NCI-H1930 (cell line): Measurements from ENCODE around the gene SMCO4.

Experiments used
- DNase-seq, 2 experiments: peaks; one replicate each; lab custom pipeline; 2025; lab: John Stamatoyannopoulos, UW

The SMCO4 gene

DNA sequence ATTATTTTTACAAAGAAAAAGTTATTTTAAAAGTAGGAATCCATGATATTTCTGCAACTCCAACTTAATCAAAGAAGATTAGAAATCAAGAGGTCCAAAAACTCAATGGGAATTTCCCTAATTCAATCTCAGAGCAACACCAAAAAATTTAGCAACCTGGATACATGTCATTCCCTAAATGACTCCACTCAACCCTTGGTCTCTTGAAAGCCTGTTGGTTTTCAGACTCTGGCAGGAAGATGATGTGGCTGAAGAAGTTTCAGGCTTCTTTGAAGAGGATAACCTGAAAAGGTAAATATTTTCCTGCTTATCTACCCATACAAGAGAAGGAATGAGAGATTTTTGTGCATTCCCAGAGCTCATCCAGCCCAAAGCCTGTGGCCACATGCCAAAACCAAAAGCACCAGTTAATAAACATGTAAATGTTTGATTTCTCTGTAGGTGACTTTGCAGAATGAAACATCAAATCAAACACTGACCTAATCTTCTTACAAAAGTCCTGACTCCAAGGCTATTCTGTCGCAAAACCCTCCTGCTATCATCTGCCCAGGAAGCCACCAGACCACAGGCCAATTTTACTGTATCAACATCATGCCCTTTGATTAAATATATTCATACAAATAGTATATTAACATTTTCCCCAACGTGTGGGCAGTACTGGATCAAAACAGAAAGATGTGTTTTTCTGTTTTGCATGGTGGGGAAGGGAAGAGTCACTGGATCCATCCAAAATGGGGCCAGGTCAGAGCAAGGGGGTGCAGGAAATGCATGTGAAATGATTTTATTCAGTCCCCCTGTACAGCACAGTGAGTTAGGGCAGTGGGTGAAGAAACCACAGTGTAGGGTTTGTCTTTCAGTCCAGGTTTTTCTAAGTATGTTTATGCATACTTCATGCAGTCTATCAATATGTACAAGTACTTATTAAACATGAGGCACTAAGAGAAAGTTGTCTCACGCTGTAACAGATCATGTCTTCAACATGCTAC lies 38.8 kb downstream of the SMCO4 start:
- no peak for DNase-seq

DNA sequence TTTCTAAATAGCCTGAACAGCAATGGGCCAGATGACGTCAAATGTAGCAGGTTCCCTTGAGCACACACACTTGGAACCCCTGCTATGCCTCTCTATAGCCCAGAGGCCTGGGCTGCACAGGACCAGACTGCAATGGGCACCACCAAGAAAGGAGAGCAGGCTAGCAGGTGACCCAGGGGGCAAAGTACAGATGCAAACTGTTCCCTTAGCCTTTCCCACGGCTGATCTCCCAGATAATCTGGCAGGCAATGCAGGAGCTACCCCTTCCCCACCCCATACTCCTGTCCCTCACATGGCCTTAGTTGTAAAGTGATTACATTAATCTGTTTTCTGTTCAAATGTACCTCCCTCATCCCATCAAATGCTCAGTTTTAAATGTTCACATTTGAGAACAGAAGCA lies 41.3 kb downstream of the SMCO4 start:
- DNase-seq: no peak

DNA sequence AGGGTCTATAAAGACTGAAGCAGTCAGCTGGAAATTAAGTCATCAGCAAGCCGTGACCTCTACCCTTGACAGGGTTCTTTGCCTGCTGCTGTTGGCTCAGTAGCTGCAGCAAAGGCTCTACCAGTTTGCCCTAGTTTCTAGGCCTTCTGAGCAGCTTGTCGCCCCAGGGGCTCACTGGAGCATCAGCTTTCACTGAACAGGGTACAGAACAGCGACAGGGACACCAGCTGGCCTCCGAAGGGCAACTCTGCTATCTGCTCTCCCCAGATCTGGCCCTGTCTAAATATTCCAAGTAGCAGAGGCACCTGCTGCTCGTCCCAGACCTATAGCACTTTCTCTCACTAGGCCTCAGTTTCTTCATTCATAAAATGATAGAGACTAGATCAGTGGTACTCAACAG lies 42.4 kb downstream of the SMCO4 start:
- no peak for DNase-seq

DNA sequence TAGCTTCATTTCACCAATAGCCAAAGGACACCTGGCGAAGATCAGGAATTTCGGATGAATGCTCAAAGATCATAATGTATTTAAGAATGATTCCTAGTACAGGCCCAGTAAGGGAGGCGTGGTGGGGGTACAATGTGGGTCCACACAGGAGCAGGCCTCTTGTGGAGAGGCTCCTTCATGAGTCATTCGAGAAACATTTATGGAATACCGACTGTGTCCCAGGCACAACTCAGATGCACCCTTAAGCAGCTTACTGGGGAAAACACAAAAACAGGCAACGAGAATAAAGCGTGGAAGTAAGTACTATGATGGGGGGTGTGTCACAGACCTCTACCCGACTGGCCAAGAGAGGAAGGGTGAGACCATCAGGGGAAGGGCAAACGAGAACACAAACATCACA lies 44.5 kb downstream of the SMCO4 start:
- no peak for DNase-seq

DNA sequence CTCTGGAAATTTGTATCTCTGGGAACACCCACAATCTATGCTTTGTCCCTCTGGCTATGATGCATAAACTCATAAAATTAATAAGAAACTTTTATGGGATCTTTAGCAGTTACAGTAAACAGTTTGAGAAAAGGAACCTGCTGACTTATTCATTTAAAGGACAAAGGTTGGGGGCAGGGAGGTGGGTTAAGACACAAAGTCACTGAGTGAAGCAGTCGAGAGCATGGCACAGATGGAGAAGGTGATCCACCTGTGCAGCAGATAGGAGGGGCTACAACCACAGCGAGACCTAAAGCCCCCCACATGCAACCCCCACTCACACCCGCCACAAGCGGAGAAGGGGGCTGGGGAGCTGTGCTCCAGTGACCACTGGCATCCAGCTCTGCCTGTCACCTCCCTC lies 45.0 kb downstream of the SMCO4 start:
- no peak for DNase-seq

DNA sequence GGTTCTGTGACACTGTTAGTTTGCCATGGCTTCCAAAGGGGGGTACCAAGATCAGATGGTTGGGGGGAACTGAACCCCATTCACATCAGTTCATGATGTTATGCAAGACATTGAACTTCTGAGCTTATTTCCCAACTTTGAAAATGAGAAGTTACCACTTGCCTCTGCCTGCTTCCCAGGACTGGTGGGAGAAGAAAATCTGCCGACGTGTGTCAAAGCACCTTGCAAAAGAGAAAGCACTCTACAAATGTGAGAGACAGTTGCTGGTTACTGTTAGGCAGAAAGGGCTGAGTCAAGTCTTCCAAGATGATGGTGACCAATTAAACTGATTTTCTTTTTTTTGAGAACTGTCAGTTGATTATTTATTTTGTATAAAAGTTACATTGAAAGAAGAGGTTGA lies 45.6 kb downstream of the SMCO4 start:
- DNase-seq: no peak

DNA sequence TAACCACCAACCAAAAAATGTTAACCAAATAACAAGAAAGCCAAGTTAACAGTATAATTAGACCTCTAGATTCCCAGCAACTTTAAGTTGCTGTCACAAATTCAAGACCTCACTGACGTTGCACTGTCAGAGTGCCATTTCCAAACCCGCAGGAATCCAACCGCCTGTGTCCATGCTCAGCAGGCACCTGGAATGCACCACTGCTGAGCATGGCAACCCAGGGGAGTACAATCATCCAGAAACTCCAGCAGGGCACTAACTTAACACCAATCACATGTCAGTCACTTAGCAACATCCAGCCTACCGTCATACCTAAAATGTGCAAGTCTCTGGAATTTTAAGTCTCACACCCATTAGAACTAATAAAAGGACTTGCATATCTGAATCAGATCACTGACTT lies 48.8 kb downstream of the SMCO4 start:
- no peak for DNase-seq

DNA sequence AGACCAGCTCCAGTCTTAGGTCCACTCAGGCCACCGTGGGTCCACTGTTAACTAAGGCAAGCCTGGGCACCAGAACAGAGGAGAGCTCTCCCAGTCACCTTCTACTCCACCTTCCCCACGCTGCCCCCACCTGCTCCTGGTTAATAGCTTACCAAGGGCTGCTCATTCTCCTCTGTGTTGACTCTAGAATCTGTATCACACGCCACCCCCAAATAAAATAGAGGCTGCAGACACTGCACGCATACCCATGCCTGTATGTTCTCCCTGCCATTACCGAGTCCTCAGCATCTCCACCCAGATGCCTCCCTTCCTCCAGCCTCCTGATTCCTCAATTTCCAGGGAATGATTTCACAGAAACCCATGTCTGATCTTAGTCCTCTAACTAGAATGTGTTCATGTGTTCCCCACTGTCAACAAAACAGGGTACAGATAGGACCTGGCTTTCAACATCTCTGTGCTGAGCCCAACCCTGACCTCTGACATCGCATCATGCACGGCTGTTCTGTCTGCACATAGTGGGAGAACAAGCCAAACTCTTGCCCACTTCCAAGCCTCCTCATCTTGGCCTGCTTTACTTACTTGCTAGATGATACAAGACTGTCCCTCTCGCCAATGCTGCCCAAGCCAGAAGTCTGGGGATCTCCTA lies 49.8 kb downstream of the SMCO4 start:
- DNase-seq: no peak

DNA sequence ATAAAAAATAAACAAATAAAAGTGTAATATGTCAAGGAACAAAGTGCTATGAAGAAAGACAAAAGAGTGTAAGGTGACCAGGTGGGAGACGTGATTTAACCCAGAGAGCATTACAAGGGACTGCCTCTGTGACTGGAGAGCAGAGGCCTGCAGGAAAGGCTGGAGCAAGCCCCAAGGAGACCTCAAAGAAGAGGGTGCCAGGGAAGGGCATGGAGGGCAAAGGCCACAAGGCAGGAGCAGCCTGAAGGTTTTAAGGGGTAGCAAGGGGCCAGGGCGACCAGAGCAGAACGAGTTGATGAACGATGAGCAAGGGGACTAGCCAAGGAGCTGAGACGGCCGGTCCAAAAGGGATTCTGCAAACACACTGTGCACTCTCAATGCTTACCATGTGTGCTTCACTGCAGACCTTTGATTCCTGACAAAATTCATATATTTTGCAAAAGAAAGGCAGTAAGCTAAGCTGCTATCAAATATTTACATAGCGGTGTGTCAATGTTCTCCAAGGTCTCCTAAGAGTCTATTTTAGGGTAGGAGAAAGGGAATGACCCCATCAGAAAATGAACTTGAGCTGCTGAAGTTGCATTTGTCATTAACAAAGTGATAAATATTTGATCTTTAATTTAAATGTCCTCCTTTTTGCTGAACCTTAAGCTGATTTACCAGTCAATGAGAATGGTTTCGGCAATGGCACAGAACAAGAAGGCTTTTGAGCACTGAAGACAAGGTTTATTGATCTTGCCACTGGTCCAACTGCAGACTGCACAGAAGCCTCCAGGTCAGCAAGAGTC lies 50.5 kb downstream of the SMCO4 start:
- DNase-seq: no peak

DNA sequence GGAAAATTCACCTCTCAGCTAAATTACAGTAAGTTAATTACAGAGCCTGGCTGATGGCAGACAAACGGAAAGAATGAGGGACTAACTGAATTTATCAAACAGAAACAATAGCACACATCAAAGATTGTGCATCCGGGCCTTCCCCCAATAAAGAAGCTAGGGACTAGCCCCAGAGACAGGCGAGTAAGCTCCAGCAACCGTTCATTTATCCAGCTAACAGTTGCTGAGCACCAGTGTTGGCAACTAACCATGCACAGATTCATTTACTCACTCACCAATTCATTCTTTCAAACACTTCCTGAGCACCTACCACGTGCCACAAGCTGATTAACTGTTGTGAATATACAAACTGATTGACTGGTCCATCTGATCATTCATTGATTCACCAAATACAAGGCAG lies 51.2 kb downstream of the SMCO4 start:
- no peak for DNase-seq

DNA sequence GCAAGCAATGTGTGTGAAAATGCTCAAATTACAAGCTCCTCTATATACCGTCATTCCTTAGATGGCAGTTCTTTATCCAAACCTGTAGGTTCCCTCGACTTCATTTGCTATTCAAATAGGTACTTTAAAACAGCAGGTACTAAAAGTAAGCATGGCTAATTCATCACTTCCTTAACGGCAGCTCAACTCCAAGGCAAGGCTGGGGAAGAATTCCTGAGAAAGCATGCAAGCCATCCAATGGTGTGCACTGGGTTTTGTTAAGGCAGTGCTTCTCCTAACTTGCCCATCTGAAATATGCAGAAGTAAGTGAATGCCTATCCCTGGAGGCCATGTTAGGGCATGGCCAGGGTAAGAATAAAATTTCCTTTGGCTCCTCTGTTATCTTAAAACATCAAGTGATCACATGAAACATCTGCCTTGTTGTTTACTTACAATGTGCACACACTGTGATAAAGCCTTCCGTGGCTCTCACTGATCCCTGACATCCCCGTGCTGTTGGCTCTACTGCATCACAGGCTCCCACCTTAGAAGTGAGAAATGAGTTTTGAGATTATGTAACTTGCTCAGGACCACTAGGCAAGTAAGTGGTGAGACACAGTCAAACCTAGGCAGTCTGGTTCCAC lies 52.1 kb downstream of the SMCO4 start:
- DNase-seq: no peak

DNA sequence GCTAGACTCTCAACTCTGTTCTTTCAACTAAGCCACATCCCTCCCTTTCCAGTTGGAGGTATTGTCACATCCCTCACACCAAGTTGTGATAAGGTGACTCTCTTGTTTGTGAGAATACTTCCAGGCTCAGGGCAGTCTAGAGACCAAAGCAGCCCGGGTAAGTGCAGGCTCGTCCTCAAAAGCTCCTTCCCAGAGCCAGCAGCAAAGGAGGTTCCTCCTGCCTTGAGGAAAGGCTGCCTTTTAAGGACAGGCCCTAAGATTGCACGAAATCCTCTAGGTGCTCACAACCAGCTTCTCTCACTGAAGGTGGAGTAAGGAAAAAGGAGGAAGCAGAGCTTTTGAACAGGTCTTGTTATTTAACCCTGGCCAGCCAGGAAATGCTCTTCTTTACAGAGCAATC lies 53.4 kb downstream of the SMCO4 start:
- DNase-seq: no peak

DNA sequence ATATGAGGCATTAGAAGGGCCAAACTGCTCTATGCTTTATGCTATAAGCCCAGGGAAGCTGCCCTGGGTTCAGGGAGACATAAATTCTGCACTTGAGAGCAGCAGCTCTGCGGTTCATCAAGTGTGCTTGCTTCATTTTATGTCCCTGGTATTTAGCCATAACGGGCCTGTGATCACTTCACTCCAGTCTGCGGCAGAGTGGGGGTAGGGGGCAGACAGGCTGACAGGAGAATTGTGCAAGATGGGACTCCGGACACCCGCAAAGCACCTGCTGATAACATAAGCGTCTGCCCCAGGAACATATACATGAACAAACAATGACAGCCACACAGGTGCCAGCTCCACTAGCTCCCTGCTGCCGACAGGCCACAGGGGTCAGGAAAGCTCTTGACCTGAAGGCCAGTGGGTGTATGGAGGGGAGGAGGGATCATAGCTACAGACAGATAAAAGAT lies 56.1 kb downstream of the SMCO4 start:
- no peak for DNase-seq

DNA sequence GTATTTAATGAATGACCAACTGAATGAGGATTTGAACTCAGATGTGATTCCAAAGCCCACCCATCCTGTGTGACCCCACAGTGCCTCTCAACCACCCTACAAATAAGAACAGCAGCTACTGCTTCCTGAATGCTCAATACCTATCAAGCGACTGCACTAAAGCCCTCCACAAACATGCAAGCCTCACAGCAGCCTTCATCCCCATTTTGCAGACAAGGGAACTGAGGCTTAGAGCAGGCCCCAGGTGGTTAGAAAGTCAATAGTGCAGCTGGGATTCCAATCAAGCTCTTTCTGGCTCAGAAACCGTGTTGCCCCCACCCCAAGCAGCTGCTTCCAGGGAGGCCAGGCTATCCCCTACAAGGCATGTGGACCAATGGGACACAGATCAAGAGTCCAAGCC lies 57.2 kb downstream of the SMCO4 start:
- no peak for DNase-seq

DNA sequence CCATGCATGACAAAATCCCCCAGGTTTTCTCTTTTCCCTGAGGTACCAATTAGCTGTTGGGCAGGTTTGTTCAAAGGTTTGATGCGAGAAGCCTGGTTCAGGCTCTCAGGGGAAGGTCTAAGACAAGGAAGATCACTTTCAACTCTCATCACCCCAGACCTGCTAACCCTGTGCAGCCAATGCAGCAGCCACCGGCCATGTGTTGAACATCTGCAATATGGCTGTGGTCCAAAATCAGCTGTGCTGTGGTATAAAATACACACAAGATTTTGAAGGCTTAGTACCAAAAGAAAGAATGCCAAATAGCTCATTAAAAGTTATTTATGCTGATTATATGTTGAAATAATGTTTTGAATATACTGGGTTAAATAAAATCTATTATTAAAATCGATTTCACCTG lies 58.5 kb downstream of the SMCO4 start:
- DNase-seq: no peak

DNA sequence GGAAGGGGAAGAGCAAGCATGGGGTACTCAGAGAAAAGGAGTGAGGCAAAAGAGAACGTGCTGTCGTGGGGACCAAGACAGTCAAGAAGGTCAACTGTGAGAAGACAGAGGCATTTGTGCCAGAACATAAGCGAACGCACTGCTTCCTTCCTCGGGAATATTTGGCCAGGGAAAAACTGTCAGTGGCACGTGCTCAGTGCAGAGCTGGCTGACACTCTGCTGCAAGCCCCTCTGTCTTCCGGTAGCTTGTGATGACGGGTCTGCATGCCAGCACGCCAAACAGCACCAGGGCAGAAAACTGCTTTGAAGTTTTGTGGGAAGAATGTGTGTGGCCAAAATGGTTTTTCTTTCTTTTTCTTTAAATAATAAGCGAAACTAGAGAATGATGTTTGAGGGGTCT lies 60.6 kb downstream of the SMCO4 start:
- DNase-seq: no peak

DNA sequence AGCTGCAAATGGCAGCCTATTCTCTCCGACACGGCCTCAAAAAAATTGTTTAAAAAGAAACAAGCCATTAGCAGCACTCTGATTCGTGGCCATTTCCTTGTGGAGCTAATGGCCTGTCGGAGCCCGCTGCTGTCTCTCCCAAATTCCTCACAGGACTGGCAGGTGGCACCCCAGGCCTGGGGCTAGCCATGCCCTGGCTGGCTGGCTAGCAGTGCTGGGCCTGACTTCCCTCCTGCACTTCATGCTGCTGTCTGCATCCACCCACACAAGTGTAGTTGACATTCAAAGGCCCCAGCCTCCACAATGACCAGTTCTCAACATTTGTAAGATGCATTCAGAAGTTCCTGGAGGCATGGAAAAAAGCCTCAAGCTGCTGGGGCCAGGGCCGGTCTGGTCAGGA lies 61.5 kb downstream of the SMCO4 start:
- DNase-seq: no peak

DNA sequence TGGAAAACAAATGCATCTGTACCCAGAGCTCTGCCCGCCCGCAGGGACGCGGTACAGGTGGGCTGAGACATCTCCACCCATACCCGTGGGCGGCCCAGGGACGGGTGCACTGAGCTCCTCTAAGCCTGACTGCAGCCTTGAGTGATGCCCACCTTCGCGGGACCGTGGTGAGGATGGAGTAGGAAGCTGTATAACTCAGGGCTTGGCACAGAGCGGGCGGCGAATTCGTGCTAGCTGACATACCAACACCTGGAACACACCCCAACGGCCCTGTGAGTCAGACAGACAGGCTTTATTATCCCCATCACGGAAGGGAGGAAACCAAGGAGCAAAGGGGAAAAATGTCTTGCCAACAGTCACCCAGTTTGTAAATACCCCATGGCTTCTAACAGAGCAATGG lies 61.9 kb downstream of the SMCO4 start:
- DNase-seq: no peak

DNA sequence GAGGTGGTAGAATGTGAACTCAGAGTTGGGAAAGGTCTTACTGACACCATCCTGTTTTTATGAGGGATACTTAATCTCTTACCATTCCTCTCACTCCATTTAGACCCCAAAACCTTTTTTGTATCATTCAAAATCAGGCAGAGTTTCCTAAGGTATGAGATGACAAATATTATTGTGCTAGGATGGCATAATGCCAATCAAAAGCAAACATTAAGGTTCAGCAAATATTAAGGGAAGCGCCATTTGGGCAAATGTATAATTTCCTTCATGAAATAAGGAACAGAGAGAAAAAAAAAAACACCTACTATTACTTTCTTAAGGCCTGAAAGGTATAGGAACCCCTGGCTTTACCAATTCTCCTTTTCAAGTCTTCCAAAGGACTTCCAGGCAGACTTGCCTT lies 62.4 kb downstream of the SMCO4 start:
- no peak for DNase-seq

DNA sequence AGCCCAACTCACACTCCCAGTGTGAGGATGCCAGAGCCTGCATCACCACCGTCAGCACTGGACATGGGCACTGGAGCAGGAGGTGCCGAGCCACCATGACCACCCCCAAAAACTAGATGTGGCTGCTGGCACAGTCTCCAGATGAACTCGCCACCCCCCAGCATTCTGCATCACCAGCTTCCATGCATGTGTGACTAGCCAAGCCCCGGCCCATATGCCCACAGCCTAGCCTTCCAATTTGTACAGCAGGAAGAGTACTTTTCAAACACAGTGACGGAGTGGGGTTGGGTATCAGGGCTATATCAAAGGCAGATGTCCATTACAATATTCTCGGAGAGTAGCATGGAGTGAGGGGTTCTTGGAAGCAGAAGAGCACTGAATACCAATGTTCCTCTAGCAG lies 62.9 kb downstream of the SMCO4 start:
- no peak for DNase-seq

DNA sequence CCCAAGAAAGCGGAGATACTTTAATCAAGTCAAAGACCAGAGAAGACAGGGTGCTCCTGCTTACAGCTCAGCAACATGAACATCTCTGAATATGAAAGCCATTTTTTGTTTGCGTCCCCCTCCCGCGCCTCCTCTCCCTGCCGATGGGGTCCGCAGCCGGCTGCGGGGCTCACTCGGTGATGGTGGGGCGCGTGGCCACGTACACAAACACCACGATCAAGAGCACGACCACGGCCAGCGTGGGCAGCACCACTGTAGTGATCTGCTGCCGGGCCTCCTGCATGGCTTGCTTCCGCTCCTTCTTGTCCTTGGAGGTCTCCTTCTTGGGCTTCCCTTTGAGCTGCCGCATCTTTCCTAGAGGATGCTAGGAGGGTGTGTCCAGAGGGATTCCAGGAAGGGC lies 64.3 kb downstream of the SMCO4 start:
- no peak for DNase-seq

DNA sequence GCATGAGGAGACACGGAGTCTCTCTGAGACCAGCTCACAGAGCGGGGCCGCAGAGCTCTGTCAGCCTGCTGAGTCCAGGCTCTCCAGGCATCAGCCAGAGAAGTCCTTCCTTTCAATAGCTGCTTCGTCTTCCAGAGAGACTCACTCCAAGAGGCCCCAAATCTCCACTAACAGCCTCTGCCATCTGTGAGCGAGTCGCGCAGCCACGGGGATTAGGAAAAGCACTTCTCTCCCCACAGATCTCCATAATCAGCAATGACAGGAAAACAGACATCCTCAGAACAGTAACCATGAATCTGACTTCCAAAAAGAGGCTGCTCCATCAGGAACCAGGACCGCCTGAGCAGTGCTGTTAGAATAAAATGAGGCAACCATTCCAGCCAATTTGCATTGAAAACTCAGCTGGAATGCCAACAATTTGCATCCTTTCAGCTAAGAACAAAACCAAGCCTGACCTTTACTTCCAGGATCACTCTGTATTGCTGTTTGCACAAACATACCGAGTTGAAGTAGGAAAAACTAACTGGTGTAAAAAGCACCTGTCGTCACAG lies 65.4 kb downstream of the SMCO4 start:
- no peak for DNase-seq
